HCT116 (cell line): ENCODE results near the gene CTBP1.

Source experiments
- CEBPB ChIP-seq: IDR thresholded peaks from 2 replicates; pipeline ENCODE4 v1.6.1; 2012; ENCODE audit warnings: low read depth
- EZH2phosphoT487 ChIP-seq: fragments of 200-600 bp; IDR thresholded peaks from 2 replicates; pipeline ENCODE4 v1.6.1; 2018; ENCODE audit warnings: antibody characterized with exemption, borderline replicate concordance
- SP1 ChIP-seq: IDR thresholded peaks from 2 replicates; pipeline ENCODE4 v1.6.1; 2012; ENCODE audit warnings: low read depth
- TF ChIP-seq, protein P1 (sequence below), 3 experiments: fragments of 200-600 bp in 1 of 3; sonication (generic) in 1 of 3; IDR thresholded peaks in 2 of 3; conservative IDR thresholded peaks in 1 of 3; 2 replicates each; pipeline ENCODE4 v1.5.1; 2012 to 2017; ENCODE audit warnings: low read depth in 2 of 3, low read length in 2 of 3, antibody characterized with exemption in 1 of 3, borderline replicate concordance in 1 of 3, control low read depth in 1 of 3, mild to moderate bottlenecking in 1 of 3, mixed read lengths in 1 of 3, mixed run types in 1 of 3, moderate library complexity in 1 of 3; ENCODE audit not compliant: insufficient read depth in 1 of 3

DNA sequence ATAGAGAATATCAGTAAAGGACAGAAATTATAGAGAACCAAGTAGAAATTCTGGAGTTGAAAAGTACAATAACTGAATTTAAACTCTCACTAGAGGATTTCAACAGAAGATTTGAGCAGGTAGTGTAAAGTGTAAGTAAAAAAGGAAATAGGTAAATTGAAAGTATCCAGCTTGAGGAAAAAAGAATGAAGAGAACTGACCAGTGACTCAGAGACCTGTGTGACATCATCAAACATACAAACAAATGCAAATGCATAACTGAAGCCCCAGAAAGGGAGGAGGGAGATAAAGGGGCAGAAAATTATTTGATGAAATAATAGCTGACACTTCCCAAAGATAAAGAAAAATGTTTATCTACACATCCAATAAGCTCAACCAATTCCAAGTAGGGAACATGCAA lies 68.3 kb downstream of the CTBP1 start:
- TF ChIP-seq, protein P1, sequence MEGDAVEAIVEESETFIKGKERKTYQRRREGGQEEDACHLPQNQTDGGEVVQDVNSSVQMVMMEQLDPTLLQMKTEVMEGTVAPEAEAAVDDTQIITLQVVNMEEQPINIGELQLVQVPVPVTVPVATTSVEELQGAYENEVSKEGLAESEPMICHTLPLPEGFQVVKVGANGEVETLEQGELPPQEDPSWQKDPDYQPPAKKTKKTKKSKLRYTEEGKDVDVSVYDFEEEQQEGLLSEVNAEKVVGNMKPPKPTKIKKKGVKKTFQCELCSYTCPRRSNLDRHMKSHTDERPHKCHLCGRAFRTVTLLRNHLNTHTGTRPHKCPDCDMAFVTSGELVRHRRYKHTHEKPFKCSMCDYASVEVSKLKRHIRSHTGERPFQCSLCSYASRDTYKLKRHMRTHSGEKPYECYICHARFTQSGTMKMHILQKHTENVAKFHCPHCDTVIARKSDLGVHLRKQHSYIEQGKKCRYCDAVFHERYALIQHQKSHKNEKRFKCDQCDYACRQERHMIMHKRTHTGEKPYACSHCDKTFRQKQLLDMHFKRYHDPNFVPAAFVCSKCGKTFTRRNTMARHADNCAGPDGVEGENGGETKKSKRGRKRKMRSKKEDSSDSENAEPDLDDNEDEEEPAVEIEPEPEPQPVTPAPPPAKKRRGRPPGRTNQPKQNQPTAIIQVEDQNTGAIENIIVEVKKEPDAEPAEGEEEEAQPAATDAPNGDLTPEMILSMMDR (IDR thresholded peaks at IDR 0.05 in 2 of 3, conservative IDR thresholded peaks at IDR 0.05 in 1 of 3; ENCODE audit: borderline replicate concordance in 1 of 3, insufficient read depth in 1 of 3, low read depth in 2 of 3, low read length in 2 of 3): no peak
- TF ChIP-seq SP1 (no peak), CEBPB (no peak), EZH2phosphoT487 (no peak)
